GM23338 (cell line): ENCODE data around the gene TRH.

Source experiments
- CREB1 ChIP-seq: fragments of 250-450 bp; sonication (Bioruptor Pico); IDR thresholded peaks from 2 replicates; pipeline ENCODE4 v1.5.0; 2020; ENCODE audit warnings: low read depth, mild to moderate bottlenecking, moderate library complexity
- EZH2 ChIP-seq: fragments of 200-600 bp; sonication (generic); IDR thresholded peaks from one replicate; pipeline ENCODE4 v1.8.0; 2017; ENCODE audit warnings: antibody characterized with exemption, mild to moderate bottlenecking, low read depth; ENCODE audit not compliant: unreplicated experiment
- POLR2AphosphoS5 ChIP-seq: IDR thresholded peaks from 2 replicates; pipeline ENCODE4 v1.6.1; 2016; ENCODE audit warnings: antibody characterized with exemption, low read depth
- TF ChIP-seq, protein P1 (sequence below), 2 experiments: fragments of 200-600 bp in 1 of 2; sonication (generic) in 1 of 2; conservative IDR thresholded peaks; 2 replicates each; pipeline versions ENCODE4 v1.5.1 to v1.6.1; 2016 to 2017; ENCODE audit warnings: antibody characterized with exemption in 2 of 2, low read depth in 2 of 2, mild to moderate bottlenecking in 2 of 2, moderate library complexity in 1 of 2

DNA sequence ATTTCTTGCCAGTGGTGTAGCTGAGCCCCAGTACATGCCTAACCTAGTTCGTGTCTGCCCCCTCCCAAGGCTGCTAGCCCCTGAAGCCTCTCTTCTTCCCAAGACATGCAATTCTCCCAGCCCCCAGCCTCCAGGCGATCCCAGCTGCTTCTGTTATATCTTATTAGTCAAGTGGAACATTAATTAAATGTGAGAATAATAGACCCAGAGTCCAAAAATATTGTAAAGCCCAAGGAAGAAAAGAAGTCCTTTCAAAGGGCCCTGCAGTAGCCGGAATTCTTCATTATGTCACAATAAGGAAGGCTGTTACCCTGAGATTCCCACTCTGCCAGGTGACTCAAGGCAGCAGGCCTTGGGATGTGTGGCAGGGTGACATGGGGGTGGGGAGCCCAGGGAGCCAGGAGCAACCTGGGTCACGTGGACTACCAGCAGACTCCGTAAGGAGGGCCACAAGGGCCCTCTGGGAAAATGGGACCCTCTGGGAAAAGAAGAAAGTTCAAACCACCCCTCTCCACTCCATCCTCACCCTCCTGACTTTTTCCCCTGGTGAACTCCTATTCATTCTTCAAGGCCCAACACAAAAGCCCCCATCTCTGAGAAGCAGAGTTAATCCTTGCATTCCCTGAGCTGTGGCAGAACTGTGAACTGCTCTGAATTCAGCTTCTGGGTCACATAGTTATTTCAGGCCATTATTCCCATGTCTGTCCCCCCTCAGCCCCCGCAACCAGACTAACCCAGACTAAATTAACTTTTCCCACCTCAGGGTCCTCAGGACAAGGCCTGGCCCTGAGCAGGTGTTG is 21.8 kb upstream of the TRH start:
- TF ChIP-seq, protein P1, sequence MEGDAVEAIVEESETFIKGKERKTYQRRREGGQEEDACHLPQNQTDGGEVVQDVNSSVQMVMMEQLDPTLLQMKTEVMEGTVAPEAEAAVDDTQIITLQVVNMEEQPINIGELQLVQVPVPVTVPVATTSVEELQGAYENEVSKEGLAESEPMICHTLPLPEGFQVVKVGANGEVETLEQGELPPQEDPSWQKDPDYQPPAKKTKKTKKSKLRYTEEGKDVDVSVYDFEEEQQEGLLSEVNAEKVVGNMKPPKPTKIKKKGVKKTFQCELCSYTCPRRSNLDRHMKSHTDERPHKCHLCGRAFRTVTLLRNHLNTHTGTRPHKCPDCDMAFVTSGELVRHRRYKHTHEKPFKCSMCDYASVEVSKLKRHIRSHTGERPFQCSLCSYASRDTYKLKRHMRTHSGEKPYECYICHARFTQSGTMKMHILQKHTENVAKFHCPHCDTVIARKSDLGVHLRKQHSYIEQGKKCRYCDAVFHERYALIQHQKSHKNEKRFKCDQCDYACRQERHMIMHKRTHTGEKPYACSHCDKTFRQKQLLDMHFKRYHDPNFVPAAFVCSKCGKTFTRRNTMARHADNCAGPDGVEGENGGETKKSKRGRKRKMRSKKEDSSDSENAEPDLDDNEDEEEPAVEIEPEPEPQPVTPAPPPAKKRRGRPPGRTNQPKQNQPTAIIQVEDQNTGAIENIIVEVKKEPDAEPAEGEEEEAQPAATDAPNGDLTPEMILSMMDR (conservative IDR thresholded peaks at IDR 0.05; ENCODE audit: low read depth in 2 of 2) = no peak
- TF ChIP-seq EZH2 (no peak), CREB1 (CRISPR knock-in tag) (no peak), POLR2AphosphoS5 (no peak)
